ENCODE results near the gene SIRPA.
A peak's percentile ranks its signal among the peaks of the same experiment; 100 is the strongest.

The SIRPA gene

GRCh38 chr20:1892119-1892385 is 3.2 kb upstream of the SIRPA start:
- Histone ChIP-seq H3K27me3 (ENCODE audit: insufficient read depth, poor library complexity, severe bottlenecking) (no peaks in the 10 kb centered on the region), H3K27ac (replicated peaks) (no peak overlapping the region), H3K4me3 (replicated peaks; ENCODE audit: insufficient read depth, low read length) (no peak overlapping the region)
- DNase-seq (ENCODE audit: low read depth in 1 of 2, low spot score in 1 of 2): no peak
- TF ChIP-seq REST (IDR thresholded peaks at IDR 0.05; ENCODE audit: insufficient replicate concordance, low read depth) (no peak), SPI1 (IDR thresholded peaks at IDR 0.05; ENCODE audit: borderline replicate concordance, low read depth) (no peak), POLR2AphosphoS5 (IDR thresholded peaks at IDR 0.05; ENCODE audit: low read depth) (no peak), GABPA (IDR thresholded peaks at IDR 0.05; ENCODE audit: low read depth) (no peak), CTCF (IDR thresholded peaks at IDR 0.05; ENCODE audit: insufficient read depth, low read length) (no peak)

- H3K27ac ChIP-seq (replicated peaks): peak overlapping the region; percentile 97
- peak in 1 of 2 experiments; percentile 75 for DNase-seq (ENCODE audit: low read depth in 1 of 2, low spot score in 1 of 2)
- H3K27me3 ChIP-seq (ENCODE audit: insufficient read depth, poor library complexity, severe bottlenecking): no peaks in the 10 kb centered on the region
- H3K4me3 ChIP-seq (replicated peaks; ENCODE audit: insufficient read depth, low read length): peak overlapping the region; percentile 54
- TF ChIP-seq REST (IDR thresholded peaks at IDR 0.05; ENCODE audit: insufficient replicate concordance, low read depth) (peak; percentile 19), SPI1 (IDR thresholded peaks at IDR 0.05; ENCODE audit: borderline replicate concordance, low read depth) (peak; percentile 53; the same call in 1 of the 2 replicates), CTCF (IDR thresholded peaks at IDR 0.05; ENCODE audit: insufficient read depth, low read length) (no peak), POLR2AphosphoS5 (IDR thresholded peaks at IDR 0.05; ENCODE audit: low read depth) (peak; percentile 24; the same call in 1 of the 2 replicates)
Measured at GRCh38 chr20:1893721-1894470, 1.3 kb upstream of the SIRPA start.

GRCh38 chr20:1894471-1894950 is 696 bp upstream of the SIRPA start:
- Histone ChIP-seq H3K27me3 (ENCODE audit: insufficient read depth, poor library complexity, severe bottlenecking) (no peaks in the 10 kb centered on the region), H3K27ac (replicated peaks) (peak overlapping the region; percentile 97), H3K4me3 (replicated peaks; ENCODE audit: insufficient read depth, low read length) (peak overlapping the region; percentile 73)
- peak in 1 of 2 experiments; percentile 42 for DNase-seq (ENCODE audit: low read depth in 1 of 2, low spot score in 1 of 2)
- no peak for TF ChIP-seq GABPA (IDR thresholded peaks at IDR 0.05; ENCODE audit: low read depth)
- no peak for TF ChIP-seq CTCF (IDR thresholded peaks at IDR 0.05; ENCODE audit: insufficient read depth, low read length)
- TF ChIP-seq REST (IDR thresholded peaks at IDR 0.05; ENCODE audit: insufficient replicate concordance, low read depth): no peak
- no peak for TF ChIP-seq SPI1 (IDR thresholded peaks at IDR 0.05; ENCODE audit: borderline replicate concordance, low read depth)
- no peak for TF ChIP-seq POLR2AphosphoS5 (IDR thresholded peaks at IDR 0.05; ENCODE audit: low read depth)

Data from HL-60 (cell line).